Glomerular endothelial cell (primary cell): ENCODE results near the gene INSL6. TPM values are rescaled to one million over a fixed set of nuclear protein-coding genes. Genes with fewer than 3 reads are reported as not detected.
"Not testable (repeated sequence)": the region's sequence is repeated elsewhere in the genome, so short reads cannot be mapped to it uniquely, and the experiment has no call there.

ENCODE experiments used
- DNase-seq: peaks from one replicate; pipeline ENCODE4 v3.0.0-alpha.2; 2011; ENCODE audit warnings: low read depth, low spot score; ENCODE audit errors: extremely low read depth
- total RNA-seq: library from RNA; depleted of rRNA; stranded (reverse); fragments of >200 nt; gene quantifications from 2 replicates; pipeline ENCODE4 v1.2.3, GENCODE V29; 2015

INSL6 gene
- total RNA-seq = not detected in 2 replicates

- DNase-seq = no peak
Measured at GRCh38 chr9:5185220-5185840, at the start of gene INSL6. INSL6 (minus strand) TSS chr9:5185639; CDS start chr9:5185602, 37 bp downstream.

- DNase-seq = no peak
Measured at GRCh38 chr9:5231212-5231611, 45.8 kb upstream of the INSL6 start, which contains the start of gene INSL4. INSL4 (plus strand) TSS chr9:5231419; CDS start chr9:5231524, 105 bp downstream.

GRCh38 chr9:5230554-5230953 is 45.1 kb upstream of the INSL6 start:
- no peak for DNase-seq

- no peak for DNase-seq
Measured at GRCh38 chr9:5205071-5205470, 19.6 kb upstream of the INSL6 start.

GRCh38 chr9:5195463-5195862 is 10.0 kb upstream of the INSL6 start:
- DNase-seq = no peak

- DNase-seq = no peak
Measured at GRCh38 chr9:5193345-5193744, 7.9 kb upstream of the INSL6 start.

GRCh38 chr9:5191985-5192384 is 6.5 kb upstream of the INSL6 start:
- no peak for DNase-seq

GRCh38 chr9:5188060-5188984 is 2.9 kb upstream of the INSL6 start:
- no peak for DNase-seq

- peak; percentile 33 for DNase-seq
Measured at GRCh38 chr9:5186416-5187169, 1.2 kb upstream of the INSL6 start.

- DNase-seq = no peak
Measured at GRCh38 chr9:5184776-5185175, 663 bp downstream of the INSL6 start.

- DNase-seq = not testable (repeated sequence)
Measured at GRCh38 chr9:5180631-5181030, 4.8 kb downstream of the INSL6 start.

- DNase-seq = no peak
Measured at GRCh38 chr9:5178126-5178805, 7.2 kb downstream of the INSL6 start.

GRCh38 chr9:5146241-5146640 is 39.2 kb downstream of the INSL6 start:
- DNase-seq = no peak

GRCh38 chr9:5144217-5144616 is 41.2 kb downstream of the INSL6 start:
- no peak for DNase-seq

- DNase-seq = no peak
Measured at GRCh38 chr9:5140151-5140550, 45.3 kb downstream of the INSL6 start.

GRCh38 chr9:5122516-5122915 is 62.9 kb downstream of the INSL6 start:
- no peak for DNase-seq

GRCh38 chr9:5122116-5122515 is 63.3 kb downstream of the INSL6 start:
- no peak for DNase-seq

- no peak for DNase-seq
Measured at GRCh38 chr9:5113994-5114748, 71.3 kb downstream of the INSL6 start.
